Activated T-cell treated with anti-CD3 and anti-CD28 coated beads, Interleukin-2, amount 50 U/mL, for 24 hours (primary cell): Measurements from ENCODE around the gene CDC6.

ENCODE experiments used
- DNase-seq: peaks from one replicate; pipeline ENCODE4 v3.0.0-alpha.2; 2020
- H3K27ac Mint-ChIP-seq: 2 replicates; pipeline ENCODE4 v1.8.0; 2020; ENCODE audit warnings: mild to moderate bottlenecking, mixed read lengths
- H3K27me3 Mint-ChIP-seq: 2 replicates; pipeline ENCODE4 v1.8.0; 2020; ENCODE audit warnings: mixed read lengths
- H3K36me3 Mint-ChIP-seq: 2 replicates; pipeline ENCODE4 v1.8.0; 2020; ENCODE audit warnings: low read depth, mixed read lengths
- H3K4me1 Mint-ChIP-seq: 2 replicates; pipeline ENCODE4 v1.8.0; 2020; ENCODE audit warnings: low read depth, mixed read lengths
- H3K4me3 Mint-ChIP-seq: 2 replicates; pipeline ENCODE4 v1.8.0; 2020; ENCODE audit warnings: mild to moderate bottlenecking, moderate library complexity, mixed read lengths
- H3K9me3 Mint-ChIP-seq: 2 replicates; pipeline ENCODE4 v1.8.0; 2020; ENCODE audit warnings: mixed read lengths

Gene CDC6, protein sequence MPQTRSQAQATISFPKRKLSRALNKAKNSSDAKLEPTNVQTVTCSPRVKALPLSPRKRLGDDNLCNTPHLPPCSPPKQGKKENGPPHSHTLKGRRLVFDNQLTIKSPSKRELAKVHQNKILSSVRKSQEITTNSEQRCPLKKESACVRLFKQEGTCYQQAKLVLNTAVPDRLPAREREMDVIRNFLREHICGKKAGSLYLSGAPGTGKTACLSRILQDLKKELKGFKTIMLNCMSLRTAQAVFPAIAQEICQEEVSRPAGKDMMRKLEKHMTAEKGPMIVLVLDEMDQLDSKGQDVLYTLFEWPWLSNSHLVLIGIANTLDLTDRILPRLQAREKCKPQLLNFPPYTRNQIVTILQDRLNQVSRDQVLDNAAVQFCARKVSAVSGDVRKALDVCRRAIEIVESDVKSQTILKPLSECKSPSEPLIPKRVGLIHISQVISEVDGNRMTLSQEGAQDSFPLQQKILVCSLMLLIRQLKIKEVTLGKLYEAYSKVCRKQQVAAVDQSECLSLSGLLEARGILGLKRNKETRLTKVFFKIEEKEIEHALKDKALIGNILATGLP

DNA sequence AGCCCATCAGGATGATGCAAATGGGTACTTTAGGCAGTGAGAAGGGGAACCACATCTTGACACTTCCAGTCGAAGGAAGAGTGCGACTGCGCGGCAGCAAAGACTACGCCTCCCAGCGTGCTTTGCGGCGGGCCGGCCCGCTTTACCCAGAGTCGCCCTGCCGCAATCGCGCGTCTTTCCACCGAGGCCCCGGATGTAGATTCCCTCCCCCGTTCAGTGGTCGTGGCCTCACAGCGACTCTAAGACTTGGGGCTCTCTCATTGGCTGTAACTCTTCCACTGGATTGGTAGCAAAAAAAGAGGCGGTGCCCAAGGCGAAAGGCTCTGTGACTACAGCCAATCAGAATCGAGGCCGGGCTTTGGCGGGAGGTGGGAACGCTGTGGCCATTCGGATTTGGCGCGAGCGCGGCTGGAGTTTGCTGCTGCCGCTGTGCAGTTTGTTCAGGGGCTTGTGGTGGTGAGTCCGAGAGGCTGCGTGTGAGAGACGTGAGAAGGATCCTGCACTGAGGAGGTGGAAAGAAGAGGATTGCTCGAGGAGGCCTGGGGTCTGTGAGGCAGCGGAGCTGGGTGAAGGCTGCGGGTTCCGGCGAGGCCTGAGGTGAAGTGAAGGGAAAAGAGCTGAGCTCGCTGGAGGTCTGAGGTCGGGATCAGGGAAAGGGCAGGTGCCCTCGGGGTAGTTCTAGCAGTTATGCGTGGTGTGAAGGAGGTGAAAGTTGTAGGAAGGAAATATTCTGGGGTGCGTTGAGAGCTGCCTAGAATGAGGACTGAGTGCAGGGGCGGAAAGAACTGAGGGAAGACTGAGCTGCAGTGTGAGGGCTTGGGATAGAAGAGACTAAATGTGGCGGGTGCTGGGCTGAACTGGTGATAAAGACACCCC lies at the start of gene CDC6:
TSS of gene CDC6 (plus strand) at position 386 of the 876 bp plus-strand sequence. CDS start 1,542 bp downstream, outside the sequence.
- H3K4me3 Mint-ChIP-seq, result peak within 1 kb of the TSS; percentile 95
- peaks cover 49% of the 10 kb centered on the region for H3K36me3 Mint-ChIP-seq
- peak; percentile 97 for DNase-seq
- H3K27me3 Mint-ChIP-seq, result no peaks in the 10 kb centered on the region
- peak within 1 kb of the TSS; percentile 99 for H3K27ac Mint-ChIP-seq
- H3K4me1 Mint-ChIP-seq, result peaks cover 65% of the 10 kb centered on the region
- H3K9me3 Mint-ChIP-seq, result no peaks in the 10 kb centered on the region

DNA sequence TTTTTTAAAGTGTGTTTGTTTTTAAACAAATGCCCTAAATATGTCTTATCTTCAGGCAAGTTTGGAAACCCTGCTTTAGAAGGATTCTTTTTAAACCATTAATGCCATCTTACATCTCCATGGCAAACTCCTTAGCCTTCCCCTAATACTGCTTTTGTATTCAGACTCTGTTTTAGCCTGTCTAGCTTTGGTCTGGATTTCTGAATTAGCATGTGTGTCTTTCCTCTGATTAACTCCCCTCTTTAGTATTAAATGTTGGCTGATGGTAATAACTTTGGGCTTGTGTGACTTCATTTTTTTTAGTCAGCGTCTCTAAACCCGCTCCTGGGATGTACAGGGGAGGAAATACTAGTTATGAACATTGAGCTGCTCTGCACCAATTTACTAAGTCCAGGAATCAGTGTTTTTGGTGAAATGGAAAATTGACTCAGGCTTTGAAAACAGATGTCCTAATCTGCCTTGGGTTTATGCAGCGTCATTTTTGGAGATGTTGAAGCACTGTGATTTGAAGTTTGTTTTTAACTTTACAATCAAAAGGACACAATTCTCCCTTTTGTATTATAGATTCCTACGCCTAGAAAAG lies 46.3 kb upstream of the CDC6 start:
- Mint-ChIP-seq H3K4me3 (no peak overlapping the region), H3K9me3 (no peaks in the 10 kb centered on the region), H3K27me3 (no peaks in the 10 kb centered on the region), H3K27ac (peak overlapping the region; percentile 2), H3K36me3 (peaks cover 26% of the 10 kb centered on the region), H3K4me1 (peaks cover 39% of the 10 kb centered on the region)
- DNase-seq, result no peak

DNA sequence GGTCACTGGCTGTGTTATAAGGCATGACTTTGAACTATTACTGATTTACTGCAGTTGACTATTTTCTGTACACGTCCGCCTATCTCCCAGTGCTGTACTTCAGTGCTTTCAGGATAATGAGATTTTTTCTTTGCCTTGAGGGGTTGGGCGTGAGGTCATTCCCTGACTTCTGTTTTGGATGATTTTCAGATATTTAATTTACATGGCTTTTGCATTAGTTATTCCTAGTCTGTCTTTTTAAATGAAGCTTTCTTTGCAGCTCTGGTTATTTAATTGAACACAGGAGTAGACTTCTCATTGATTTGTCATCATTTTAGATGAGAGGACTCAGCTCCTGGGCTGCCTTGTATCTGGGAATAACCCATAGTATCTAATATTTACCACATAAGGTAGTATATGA lies 44.9 kb upstream of the CDC6 start:
- Mint-ChIP-seq H3K4me3 (no peak overlapping the region), H3K27ac (peak overlapping the region; percentile 22), H3K4me1 (peaks cover 36% of the 10 kb centered on the region), H3K27me3 (no peaks in the 10 kb centered on the region), H3K36me3 (peaks cover 18% of the 10 kb centered on the region), H3K9me3 (no peaks in the 10 kb centered on the region)
- DNase-seq, result no peak

DNA sequence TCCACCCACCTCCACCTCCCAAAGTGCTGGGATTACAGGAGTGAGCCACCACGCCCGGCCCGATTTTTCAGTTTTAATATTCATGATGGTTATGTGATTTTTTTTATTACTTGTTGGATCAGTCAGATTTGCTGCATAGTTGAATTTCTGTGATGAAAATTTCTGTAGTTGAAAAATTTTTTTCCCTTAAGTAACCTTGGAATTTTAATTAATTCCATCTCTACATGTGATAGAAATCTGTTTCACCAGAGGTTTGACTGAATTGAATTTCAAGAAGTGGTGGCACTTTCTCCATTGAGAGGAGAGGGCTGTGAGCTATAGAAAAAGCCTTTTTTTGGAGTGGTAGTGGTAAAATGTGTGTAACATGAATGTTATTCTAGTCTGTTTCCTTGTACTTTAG lies 43.9 kb upstream of the CDC6 start:
- Mint-ChIP-seq H3K4me3 (no peak overlapping the region), H3K27me3 (no peaks in the 10 kb centered on the region), H3K9me3 (no peaks in the 10 kb centered on the region), H3K27ac (no peak overlapping the region), H3K4me1 (peaks cover 40% of the 10 kb centered on the region), H3K36me3 (peaks cover 16% of the 10 kb centered on the region)
- DNase-seq, result no peak

DNA sequence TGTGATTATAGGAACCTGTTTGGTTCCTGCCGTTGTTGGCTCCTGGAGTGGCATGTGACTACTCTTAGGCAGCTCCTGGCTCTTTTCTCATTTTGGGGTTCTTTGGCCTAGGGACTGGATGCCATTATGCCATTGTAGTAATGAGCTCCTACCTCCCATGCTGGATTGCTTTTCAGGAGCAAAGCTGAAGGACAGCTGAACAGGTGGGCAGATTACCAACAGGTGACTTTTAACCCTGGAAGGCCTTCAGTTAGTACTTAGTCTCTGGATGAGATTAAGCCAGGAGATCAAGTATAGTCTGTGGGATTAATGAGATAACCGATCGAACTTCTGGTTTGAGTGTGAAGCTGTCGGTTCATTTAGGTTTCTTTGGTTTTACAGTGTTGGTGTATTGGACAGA lies 43.4 kb upstream of the CDC6 start:
- DNase-seq, result no peak
- peaks cover 15% of the 10 kb centered on the region for H3K36me3 Mint-ChIP-seq
- H3K27me3 Mint-ChIP-seq, result no peaks in the 10 kb centered on the region
- no peaks in the 10 kb centered on the region for H3K9me3 Mint-ChIP-seq
- H3K4me1 Mint-ChIP-seq, result peaks cover 45% of the 10 kb centered on the region
- H3K27ac Mint-ChIP-seq, result peak overlapping the region; percentile 7
- no peak overlapping the region for H3K4me3 Mint-ChIP-seq

DNA sequence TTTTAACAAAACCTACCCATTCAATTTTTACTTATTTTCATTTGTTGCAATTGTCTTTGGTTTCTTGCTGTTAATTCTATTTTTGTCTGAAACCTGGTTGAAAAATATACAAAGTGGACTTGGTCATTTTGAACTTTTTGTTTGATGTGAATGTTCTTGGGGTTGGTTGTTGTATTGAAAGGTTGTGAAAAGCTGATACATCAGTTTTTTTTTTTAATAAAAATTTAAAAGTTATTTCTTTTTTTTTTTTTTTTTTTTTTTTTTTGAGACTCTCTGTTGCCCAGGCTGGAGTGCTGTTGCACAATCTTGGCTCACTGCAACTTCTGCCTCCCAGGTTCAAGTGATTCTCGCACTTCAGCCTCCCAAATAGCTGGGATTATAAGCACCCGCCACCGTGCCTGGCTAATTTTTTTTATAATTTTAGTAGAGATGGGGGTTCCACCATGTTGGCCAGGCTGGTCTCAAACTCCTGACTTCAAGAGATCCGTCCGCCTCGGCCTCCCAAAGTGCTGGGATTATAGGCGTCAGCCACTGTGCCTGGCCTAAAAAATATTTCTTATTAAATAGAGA lies 39.7 kb upstream of the CDC6 start:
- Mint-ChIP-seq H3K4me1 (peaks cover 36% of the 10 kb centered on the region), H3K4me3 (no peak overlapping the region), H3K36me3 (peaks cover 15% of the 10 kb centered on the region), H3K27me3 (no peaks in the 10 kb centered on the region), H3K9me3 (no peaks in the 10 kb centered on the region), H3K27ac (no peak overlapping the region)
- no peak for DNase-seq

DNA sequence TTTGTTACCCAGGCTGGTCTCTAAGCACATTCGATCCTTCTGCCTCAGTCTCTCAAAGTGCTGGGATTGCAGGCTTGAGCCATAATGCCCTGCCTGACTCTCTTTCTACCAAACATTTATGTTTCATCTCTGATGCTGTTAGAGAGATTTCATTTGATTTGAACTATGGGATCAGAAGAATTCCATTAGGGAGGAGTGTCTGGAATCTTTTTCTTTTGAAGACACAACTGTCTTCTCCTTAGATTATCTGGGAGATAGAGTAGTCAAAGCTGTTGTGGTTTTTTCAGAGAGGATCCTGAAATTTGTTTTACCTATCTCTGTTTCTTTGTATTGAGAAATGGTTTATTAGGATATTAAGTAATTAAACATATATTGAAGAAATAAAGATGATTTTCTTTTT lies 39.2 kb upstream of the CDC6 start:
- no peak overlapping the region for H3K27ac Mint-ChIP-seq

DNA sequence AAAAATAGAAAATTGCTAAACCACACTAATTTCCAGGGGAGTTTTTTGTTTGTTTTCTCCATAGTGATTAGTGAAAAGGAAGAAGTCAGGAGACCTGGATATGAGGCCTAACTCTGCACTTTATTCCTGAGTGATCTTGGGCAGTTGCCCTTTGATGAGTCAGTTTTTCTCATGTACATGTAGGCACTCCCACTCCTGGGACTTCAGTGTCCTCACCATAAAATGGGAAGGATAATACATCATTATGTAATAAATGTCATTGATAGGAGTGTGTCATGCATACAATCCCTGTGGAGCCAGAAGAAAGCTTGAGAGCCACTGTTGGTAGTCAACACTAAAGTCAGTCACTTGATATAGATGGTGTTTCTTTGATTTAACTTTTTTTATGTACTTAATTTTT lies 36.1 kb upstream of the CDC6 start:
- Mint-ChIP-seq H3K27me3 (no peaks in the 10 kb centered on the region), H3K4me1 (peaks cover 27% of the 10 kb centered on the region), H3K27ac (peak overlapping the region; percentile 18), H3K9me3 (no peaks in the 10 kb centered on the region), H3K4me3 (no peak overlapping the region), H3K36me3 (peaks cover 16% of the 10 kb centered on the region)
- DNase-seq, result no peak

More for the DNA sequence above, 39.2 kb upstream of the CDC6 start:
- Mint-ChIP-seq H3K36me3 (peaks cover 14% of the 10 kb centered on the region), H3K27me3 (no peaks in the 10 kb centered on the region), H3K4me1 (peaks cover 37% of the 10 kb centered on the region), H3K4me3 (no peak overlapping the region), H3K9me3 (no peaks in the 10 kb centered on the region)
- no peak for DNase-seq

DNA sequence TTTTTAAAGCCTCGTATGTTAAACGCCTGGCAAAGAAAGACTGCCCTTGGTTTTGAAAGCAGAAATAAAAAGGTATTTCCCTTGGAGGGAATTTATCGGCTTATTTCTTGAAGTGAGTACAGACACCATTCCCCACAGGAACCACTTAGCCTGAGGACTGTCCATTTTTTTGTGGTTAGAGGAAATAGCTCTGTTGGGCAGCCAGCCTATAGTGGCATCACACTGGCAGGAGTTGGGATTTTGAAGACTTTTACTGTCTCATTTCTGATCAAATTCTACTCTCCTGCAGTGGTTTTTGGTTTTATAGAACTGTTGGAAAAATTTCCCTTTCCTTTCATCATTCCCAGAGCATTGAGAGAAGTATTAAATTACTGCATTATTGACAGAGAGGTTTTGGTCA lies 34.1 kb upstream of the CDC6 start:
- Mint-ChIP-seq H3K36me3 (peaks cover 34% of the 10 kb centered on the region), H3K4me3 (no peak overlapping the region), H3K27ac (no peak overlapping the region), H3K27me3 (no peaks in the 10 kb centered on the region), H3K9me3 (no peaks in the 10 kb centered on the region), H3K4me1 (peaks cover 25% of the 10 kb centered on the region)
- no peak for DNase-seq

DNA sequence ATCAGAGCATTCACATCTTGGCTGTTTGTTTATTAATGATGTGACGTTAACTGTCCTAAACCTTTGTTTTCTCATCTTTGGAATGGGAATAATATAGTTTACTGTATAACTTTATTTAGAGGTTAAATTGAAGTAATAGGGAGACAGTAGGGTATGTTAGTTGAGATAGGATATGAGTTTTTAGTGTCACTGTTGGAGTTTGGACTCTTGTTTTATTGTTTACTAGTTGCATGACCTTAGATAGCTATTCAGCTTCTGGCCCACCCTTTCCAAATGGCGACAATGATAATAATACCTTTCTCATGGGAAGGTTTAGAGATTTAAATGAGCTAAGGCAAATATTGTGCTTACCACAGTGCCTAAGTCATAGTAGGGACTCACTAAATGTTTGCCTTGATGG lies 28.2 kb upstream of the CDC6 start:
- no peaks in the 10 kb centered on the region for H3K9me3 Mint-ChIP-seq
- H3K27me3 Mint-ChIP-seq, result no peaks in the 10 kb centered on the region
- DNase-seq, result no peak
- H3K27ac Mint-ChIP-seq, result no peak overlapping the region
- H3K4me1 Mint-ChIP-seq, result peaks cover 12% of the 10 kb centered on the region
- no peak overlapping the region for H3K4me3 Mint-ChIP-seq
- peaks cover 64% of the 10 kb centered on the region for H3K36me3 Mint-ChIP-seq

DNA sequence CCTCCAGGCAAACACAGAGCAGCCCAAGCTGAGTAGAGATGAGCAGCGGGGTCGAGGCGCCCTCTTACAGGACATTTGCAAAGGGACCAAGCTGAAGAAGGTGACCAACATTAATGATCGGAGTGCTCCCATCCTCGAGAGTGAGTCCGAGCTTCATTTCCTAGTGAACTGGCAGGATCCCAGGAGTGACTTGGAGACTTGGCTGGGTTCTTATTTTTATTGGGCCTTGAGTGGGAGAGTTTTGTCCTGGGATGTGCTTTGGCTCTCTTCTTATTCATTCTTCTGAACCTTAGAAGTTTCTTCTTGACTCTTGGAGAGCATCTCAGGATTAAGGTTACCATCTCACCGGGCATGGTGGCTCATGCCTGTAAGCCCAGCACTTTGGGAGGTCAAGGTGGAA lies 27.2 kb upstream of the CDC6 start:
- H3K27ac Mint-ChIP-seq, result peak overlapping the region; percentile 14
- H3K4me1 Mint-ChIP-seq, result peaks cover 12% of the 10 kb centered on the region
- H3K9me3 Mint-ChIP-seq, result no peaks in the 10 kb centered on the region
- H3K4me3 Mint-ChIP-seq, result no peak overlapping the region
- peaks cover 64% of the 10 kb centered on the region for H3K36me3 Mint-ChIP-seq
- DNase-seq, result no peak
- H3K27me3 Mint-ChIP-seq, result no peaks in the 10 kb centered on the region

DNA sequence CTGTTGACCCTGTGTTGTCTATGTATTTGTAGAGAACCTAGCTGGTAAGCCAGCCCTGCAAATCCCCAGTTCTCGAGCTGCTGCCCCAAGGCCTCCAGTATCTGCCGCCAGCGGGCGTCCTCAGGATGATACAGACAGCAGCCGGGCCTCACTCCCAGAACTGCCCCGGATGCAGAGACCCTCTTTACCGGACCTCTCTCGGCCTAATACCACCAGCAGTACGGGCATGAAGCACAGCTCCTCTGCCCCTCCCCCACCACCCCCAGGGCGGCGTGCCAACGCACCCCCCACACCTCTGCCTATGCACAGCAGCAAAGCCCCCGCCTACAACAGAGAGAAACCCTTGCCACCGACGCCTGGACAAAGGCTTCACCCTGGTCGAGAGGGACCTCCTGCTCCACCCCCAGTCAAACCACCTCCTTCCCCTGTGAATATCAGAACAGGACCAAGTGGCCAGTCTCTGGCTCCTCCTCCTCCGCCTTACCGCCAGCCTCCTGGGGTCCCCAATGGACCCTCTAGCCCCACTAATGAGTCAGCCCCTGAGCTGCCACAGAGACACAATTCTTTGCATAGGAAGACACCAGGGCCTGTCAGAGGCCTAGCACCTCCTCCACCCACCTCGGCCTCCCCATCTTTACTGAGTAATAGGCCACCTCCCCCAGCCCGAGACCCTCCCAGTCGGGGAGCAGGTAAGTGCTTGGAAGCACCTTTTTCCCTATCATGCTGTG lies 23.1 kb upstream of the CDC6 start:
- Mint-ChIP-seq H3K4me3 (no peak overlapping the region), H3K27me3 (no peaks in the 10 kb centered on the region), H3K9me3 (no peaks in the 10 kb centered on the region), H3K4me1 (peaks cover 11% of the 10 kb centered on the region), H3K27ac (peak overlapping the region; percentile 38), H3K36me3 (peaks cover 37% of the 10 kb centered on the region)
- no peak for DNase-seq

DNA sequence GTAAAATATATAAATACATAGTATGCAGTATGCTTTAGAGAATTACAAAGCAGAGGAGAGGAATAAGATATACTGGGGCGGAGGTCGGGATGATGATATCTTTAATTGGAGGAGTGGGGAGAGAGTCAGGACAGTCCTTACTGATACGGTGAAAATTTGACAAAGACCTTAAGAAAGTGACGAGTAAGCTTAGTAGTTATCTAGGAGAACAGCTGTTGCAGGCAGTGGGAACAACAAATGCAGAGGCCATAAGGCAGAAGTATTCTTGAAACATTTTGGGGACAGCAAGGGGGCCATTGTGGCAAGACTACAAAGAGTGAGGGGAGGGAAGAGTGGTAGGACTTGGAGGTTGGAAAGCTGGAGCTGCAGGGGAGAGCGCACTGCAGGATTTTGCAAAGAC lies 22.3 kb upstream of the CDC6 start:
- Mint-ChIP-seq H3K9me3 (no peaks in the 10 kb centered on the region), H3K4me3 (no peak overlapping the region), H3K4me1 (peaks cover 11% of the 10 kb centered on the region), H3K36me3 (peaks cover 33% of the 10 kb centered on the region), H3K27ac (no peak overlapping the region), H3K27me3 (no peaks in the 10 kb centered on the region)
- DNase-seq, result no peak

DNA sequence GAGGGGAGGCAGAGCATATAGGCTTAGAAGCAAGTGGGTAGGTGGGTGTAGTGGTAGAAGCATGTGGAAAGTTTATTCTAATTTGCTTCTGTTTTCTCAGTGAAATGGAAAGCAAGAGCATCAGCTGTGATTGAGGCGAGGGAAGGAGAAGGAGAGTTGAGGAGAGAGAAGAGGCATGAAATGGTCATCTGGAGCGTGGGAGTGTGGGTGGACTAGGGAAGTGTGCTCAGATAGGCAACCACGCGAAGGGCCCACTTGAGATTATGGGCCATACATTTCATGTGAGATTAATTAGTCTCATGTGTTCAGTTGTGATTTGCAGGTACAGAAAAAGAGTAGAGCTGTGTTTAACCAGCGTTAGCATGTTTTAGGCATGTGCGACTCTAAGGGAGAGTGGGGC lies 20.8 kb upstream of the CDC6 start:
- no peak overlapping the region for H3K27ac Mint-ChIP-seq
- peaks cover 34% of the 10 kb centered on the region for H3K36me3 Mint-ChIP-seq
- H3K4me1 Mint-ChIP-seq, result peaks cover 10% of the 10 kb centered on the region
- no peak for DNase-seq
- no peaks in the 10 kb centered on the region for H3K9me3 Mint-ChIP-seq
- H3K27me3 Mint-ChIP-seq, result no peaks in the 10 kb centered on the region
- no peak overlapping the region for H3K4me3 Mint-ChIP-seq
